Muscle layer of colon (tissue), 2 donors: ENCODE data around the gene ZC3H12A.
"Not testable (repeated sequence)": the region's sequence is repeated elsewhere in the genome, so short reads cannot be mapped to it uniquely, and the experiment has no call there.

Source experiments
- H3K27ac ChIP-seq: one replicate; pipeline ENCODE4 v1.7.0; 2013; ENCODE audit warnings: low read depth, mild to moderate bottlenecking, low read length, moderate library complexity
- H3K27me3 ChIP-seq, 2 donors: one replicate each; pipeline ENCODE4 v1.7.0; 2013; ENCODE audit warnings: low read length in 2 of 2, mild to moderate bottlenecking in 2 of 2; ENCODE audit not compliant: insufficient read depth in 2 of 2, control insufficient read depth in 1 of 2
- H3K36me3 ChIP-seq: one replicate; pipeline ENCODE4 v1.7.0; 2013; ENCODE audit warnings: mild to moderate bottlenecking, low read length; ENCODE audit not compliant: insufficient read depth
- H3K4me1 ChIP-seq: one replicate; pipeline ENCODE4 v1.7.0; 2013; ENCODE audit warnings: mild to moderate bottlenecking, low read length; ENCODE audit not compliant: insufficient read depth
- H3K4me3 ChIP-seq, 2 donors: one replicate each; pipeline ENCODE4 v1.7.0; 2013; ENCODE audit warnings: low read length in 2 of 2, low read depth in 1 of 2, mild to moderate bottlenecking in 1 of 2, moderate library complexity in 1 of 2
- H3K9ac ChIP-seq: one replicate; pipeline ENCODE4 v1.7.0; 2013; ENCODE audit warnings: low read length
- H3K9me3 ChIP-seq: one replicate; pipeline ENCODE4 v1.7.0; 2013; ENCODE audit warnings: mild to moderate bottlenecking, low read length
- donor health status: abdominal sarcoma.
- donor health status: Adenocarcinoma of cecum.

The ZC3H12A gene

GRCh38 chr1:37515185-37516034, 41.0 kb downstream of the ZC3H12A start:
- Histone ChIP-seq H3K27me3 (no peaks in the 10 kb centered on the region), H3K36me3 (peaks cover 12% of the 10 kb centered on the region), H3K4me1 (peaks cover 16% of the 10 kb centered on the region), H3K9ac (peak overlapping the region; percentile 49), H3K9me3 (no peaks in the 10 kb centered on the region), H3K27ac (peak overlapping the region; percentile 98), H3K4me3 (peak overlapping the region; percentile 78 to 97)

- Histone ChIP-seq H3K27me3 (no peaks in the 10 kb centered on the region), H3K9ac (no peak overlapping the region), H3K9me3 (no peaks in the 10 kb centered on the region), H3K27ac (no peak overlapping the region), H3K4me1 (peaks cover 9% of the 10 kb centered on the region), H3K36me3 (peaks cover 4% of the 10 kb centered on the region), H3K4me3 (no peak overlapping the region)
These were observed 43.2 kb downstream of the ZC3H12A start for GRCh38 chr1:37517569-37517968.

- not testable (repeated sequence) for H3K9me3 ChIP-seq, H3K4me3 ChIP-seq, H3K4me1 ChIP-seq, H3K27me3 ChIP-seq, H3K36me3 ChIP-seq, H3K9ac ChIP-seq, H3K27ac ChIP-seq
These were observed 43.9 kb downstream of the ZC3H12A start for GRCh38 chr1:37518241-37518640.

GRCh38 chr1:37518929-37519328, 44.5 kb downstream of the ZC3H12A start:
- H3K27ac ChIP-seq, H3K4me1 ChIP-seq, H3K36me3 ChIP-seq, H3K9ac ChIP-seq, H3K4me3 ChIP-seq, H3K9me3 ChIP-seq, H3K27me3 ChIP-seq: not testable (repeated sequence)

DNA sequence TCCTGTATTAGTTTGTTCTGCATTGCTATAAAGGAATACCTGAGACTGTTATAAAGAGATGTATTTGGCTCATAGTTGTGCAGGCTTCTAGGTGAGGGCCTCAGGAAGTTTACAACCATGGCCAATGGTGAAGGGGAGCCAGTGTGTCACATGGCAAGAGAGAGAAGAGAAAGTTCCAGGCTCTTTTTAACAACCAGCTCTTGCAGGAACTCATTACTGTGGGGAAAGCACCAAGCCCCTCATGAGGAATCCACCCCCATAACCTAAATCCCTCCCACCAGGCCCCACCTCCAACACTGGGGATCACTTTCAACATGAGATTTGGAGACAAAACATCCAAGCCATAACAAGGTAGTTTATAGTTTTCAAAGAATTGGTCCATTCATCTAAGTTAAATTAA, 45.2 kb downstream of the ZC3H12A start:
- peaks cover 3% of the 10 kb centered on the region for H3K4me1 ChIP-seq
- no peaks in the 10 kb centered on the region for H3K36me3 ChIP-seq

DNA sequence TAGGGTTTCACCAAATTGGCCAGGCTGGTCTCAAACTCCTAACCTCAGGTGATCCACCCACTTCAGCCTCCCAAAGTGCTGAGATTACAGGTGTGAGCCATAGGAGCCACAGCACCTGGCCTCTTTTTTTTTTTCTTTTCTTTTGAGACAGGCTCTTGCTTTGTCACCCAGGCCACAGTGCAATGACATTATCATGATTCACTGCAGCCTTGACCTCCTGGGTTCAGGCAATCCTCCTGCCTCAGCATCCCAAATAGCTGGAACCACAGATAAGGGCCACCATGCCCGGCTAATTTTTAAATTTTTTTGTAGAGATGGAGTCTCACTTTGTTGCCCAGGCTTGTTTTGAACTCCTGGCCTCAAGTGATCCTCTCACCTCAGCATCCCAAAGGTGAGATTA, 55.5 kb downstream of the ZC3H12A start:
- not testable (repeated sequence) for H3K9me3 ChIP-seq, H3K27ac ChIP-seq, H3K4me3 ChIP-seq, H3K9ac ChIP-seq, H3K36me3 ChIP-seq, H3K27me3 ChIP-seq
- peaks cover 13% of the 10 kb centered on the region for H3K4me1 ChIP-seq

More for the DNA sequence above, 45.2 kb downstream of the ZC3H12A start:
- no peak overlapping the region for H3K9ac ChIP-seq
- H3K9me3 ChIP-seq, result no peaks in the 10 kb centered on the region
- no peak overlapping the region for H3K4me3 ChIP-seq
- H3K27ac ChIP-seq, result no peak overlapping the region
- no peaks in the 10 kb centered on the region for H3K27me3 ChIP-seq

- Histone ChIP-seq H3K4me1 (peaks cover 13% of the 10 kb centered on the region), H3K36me3 (peaks cover 17% of the 10 kb centered on the region)
- H3K9ac ChIP-seq, H3K9me3 ChIP-seq, H3K27me3 ChIP-seq, H3K27ac ChIP-seq, H3K4me3 ChIP-seq: not testable (repeated sequence)
These were observed 58.2 kb downstream of the ZC3H12A start for GRCh38 chr1:37532418-37533156.

GRCh38 chr1:37533317-37534093, 59.1 kb downstream of the ZC3H12A start:
- Histone ChIP-seq H3K27ac (no peak overlapping the region), H3K9ac (no peak overlapping the region), H3K27me3 (no peaks in the 10 kb centered on the region), H3K36me3 (peaks cover 25% of the 10 kb centered on the region), H3K9me3 (no peaks in the 10 kb centered on the region), H3K4me1 (peaks cover 13% of the 10 kb centered on the region), H3K4me3 (no peak overlapping the region)
